ENCODE measurements around the gene TRAM2.

Gene TRAM2

GRCh38 chr6:52505726-52506409 lies 71.0 kb downstream of the TRAM2 start:
- DNase-seq, result no peak

GRCh38 chr6:52504782-52505136 lies 72.1 kb downstream of the TRAM2 start:
- DNase-seq, result no peak

- no peak for DNase-seq
Observed at GRCh38 chr6:52503851-52504781, 72.7 kb downstream of the TRAM2 start.

GRCh38 chr6:52503323-52503747 lies 73.5 kb downstream of the TRAM2 start:
- no peak for DNase-seq

GRCh38 chr6:52502306-52503029 lies 74.4 kb downstream of the TRAM2 start:
- DNase-seq, result no peak

GRCh38 chr6:52500238-52501129 lies 76.4 kb downstream of the TRAM2 start:
- no peak for DNase-seq

GRCh38 chr6:52499681-52500236 lies 77.1 kb downstream of the TRAM2 start:
- DNase-seq, result no peak

GRCh38 chr6:52499026-52499425 lies 77.8 kb downstream of the TRAM2 start:
- DNase-seq, result no peak

GRCh38 chr6:52498538-52499017 lies 78.3 kb downstream of the TRAM2 start:
- no peak for DNase-seq

GRCh38 chr6:52497652-52498408 lies 79.0 kb downstream of the TRAM2 start:
- DNase-seq, result no peak

- no peak for DNase-seq
Observed at GRCh38 chr6:52496631-52497030, 80.2 kb downstream of the TRAM2 start.

- DNase-seq, result no peak
Observed at GRCh38 chr6:52495922-52496321, 80.9 kb downstream of the TRAM2 start.

GRCh38 chr6:52494298-52495072 lies 82.4 kb downstream of the TRAM2 start:
- no peak for DNase-seq

GRCh38 chr6:52493669-52494068 lies 83.2 kb downstream of the TRAM2 start:
- DNase-seq, result no peak

GRCh38 chr6:52491203-52492069 lies 85.4 kb downstream of the TRAM2 start:
- no peak for DNase-seq

GRCh38 chr6:52489881-52490280 lies 87.0 kb downstream of the TRAM2 start:
- DNase-seq, result no peak

GRCh38 chr6:52483671-52484003 lies 93.2 kb downstream of the TRAM2 start:
- DNase-seq, result no peak

- no peak for DNase-seq
Observed at GRCh38 chr6:52482903-52483670, 93.8 kb downstream of the TRAM2 start.

- DNase-seq, result no peak
Observed at GRCh38 chr6:52475307-52475706, 101.6 kb downstream of the TRAM2 start.
